SH-SY5Y (cell line): ENCODE data around the gene SLC26A8.

Source experiments
- GATA2 ChIP-seq: IDR thresholded peaks from 2 replicates; pipeline ENCODE4 v1.6.1; 2011; ENCODE audit warnings: mild to moderate bottlenecking, low read depth, low read length
- GATA3 ChIP-seq: IDR thresholded peaks from 2 replicates; pipeline ENCODE4 v1.6.1; 2011; ENCODE audit warnings: low read depth, mild to moderate bottlenecking, low read length, moderate library complexity

DNA sequence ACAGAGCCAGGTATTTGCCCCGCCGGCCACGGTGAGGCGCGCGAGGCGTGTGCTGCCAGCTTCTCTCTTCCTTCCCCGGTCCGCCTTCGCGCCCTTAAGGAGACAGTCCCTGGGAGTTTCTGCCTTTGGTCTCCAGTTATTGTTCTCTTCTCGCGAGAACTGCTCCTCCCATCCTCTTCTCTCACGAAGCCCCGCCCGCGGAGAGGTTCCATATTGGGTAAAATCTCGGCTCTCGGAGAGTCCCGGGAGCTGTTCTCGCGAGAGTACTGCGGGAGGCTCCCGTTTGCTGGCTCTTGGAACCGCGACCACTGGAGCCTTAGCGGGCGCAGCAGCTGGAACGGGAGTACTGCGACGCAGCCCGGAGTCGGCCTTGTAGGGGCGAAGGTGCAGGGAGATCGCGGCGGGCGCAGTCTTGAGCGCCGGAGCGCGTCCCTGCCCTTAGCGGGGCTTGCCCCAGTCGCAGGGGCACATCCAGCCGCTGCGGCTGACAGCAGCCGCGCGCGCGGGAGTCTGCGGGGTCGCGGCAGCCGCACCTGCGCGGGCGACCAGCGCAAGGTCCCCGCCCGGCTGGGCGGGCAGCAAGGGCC, 3.2 kb upstream of the SLC26A8 start, which contains the start of gene MAPK14:
- peak; percentile 9; the same call in 1 of the 2 replicates for TF ChIP-seq GATA2
- TF ChIP-seq GATA3: no peak
